ENCODE measurements around the gene SMPDL3A. TPM values are rescaled to one million over a fixed set of nuclear protein-coding genes. Genes with fewer than 3 reads are reported as not detected.

SMPDL3A gene
- 10 to 100 TPM in 2 of 4 donors, 1 to 10 TPM in 2; 7.2 to 21.9 (median 10.8) TPM for total RNA-seq

- TF ChIP-seq CTCF (IDR thresholded peaks at IDR 0.05; ENCODE audit: low read depth), result no peak
These were observed at the start of gene SMPDL3A for GRCh38 chr6:122789182-122790027. Gene SMPDL3A, plus strand, starts transcription at chr6:122789258. Its CDS starts 89 bp downstream, at chr6:122789347.

- no peak for TF ChIP-seq CTCF (IDR thresholded peaks at IDR 0.05; ENCODE audit: low read depth)
These were observed 49.0 kb upstream of the SMPDL3A start for GRCh38 chr6:122740091-122740490.

GRCh38 chr6:122740936-122741335 lies 48.1 kb upstream of the SMPDL3A start:
- TF ChIP-seq CTCF (IDR thresholded peaks at IDR 0.05; ENCODE audit: low read depth), result no peak

- TF ChIP-seq CTCF (IDR thresholded peaks at IDR 0.05; ENCODE audit: low read depth), result no peak
These were observed 42.4 kb upstream of the SMPDL3A start for GRCh38 chr6:122746688-122747087.

GRCh38 chr6:122747573-122747972 lies 41.5 kb upstream of the SMPDL3A start:
- TF ChIP-seq CTCF (IDR thresholded peaks at IDR 0.05; ENCODE audit: low read depth), result no peak

GRCh38 chr6:122749451-122750050 lies 39.5 kb upstream of the SMPDL3A start:
- no peak for TF ChIP-seq CTCF (IDR thresholded peaks at IDR 0.05; ENCODE audit: low read depth)

GRCh38 chr6:122751326-122751725 lies 37.7 kb upstream of the SMPDL3A start:
- TF ChIP-seq CTCF (IDR thresholded peaks at IDR 0.05; ENCODE audit: low read depth), result no peak

All from subcutaneous adipose tissue (tissue), 4 donors.